ENCODE results near the gene SLC18A2.

The SLC18A2 gene

DNA sequence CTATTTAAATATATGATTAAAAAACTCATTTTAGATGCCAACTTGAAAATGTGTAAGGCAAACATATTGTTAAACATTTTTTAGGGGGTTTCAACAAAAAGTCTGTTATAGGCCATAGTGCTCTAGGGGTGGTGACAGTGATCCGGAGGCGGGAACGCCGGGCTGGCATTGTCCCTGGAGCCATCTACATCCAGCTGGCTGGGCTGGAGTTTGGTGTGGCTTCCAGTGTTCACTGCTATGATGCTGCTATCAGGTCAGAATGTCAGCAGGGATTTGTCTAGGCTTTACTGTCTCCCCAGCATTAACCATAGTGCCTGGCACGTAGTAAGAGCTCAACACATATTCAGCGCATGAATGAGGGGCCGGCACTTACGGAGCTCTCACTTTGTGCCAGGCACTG, 1.9 kb upstream of the SLC18A2 start:
- TF ChIP-seq, protein P1, sequence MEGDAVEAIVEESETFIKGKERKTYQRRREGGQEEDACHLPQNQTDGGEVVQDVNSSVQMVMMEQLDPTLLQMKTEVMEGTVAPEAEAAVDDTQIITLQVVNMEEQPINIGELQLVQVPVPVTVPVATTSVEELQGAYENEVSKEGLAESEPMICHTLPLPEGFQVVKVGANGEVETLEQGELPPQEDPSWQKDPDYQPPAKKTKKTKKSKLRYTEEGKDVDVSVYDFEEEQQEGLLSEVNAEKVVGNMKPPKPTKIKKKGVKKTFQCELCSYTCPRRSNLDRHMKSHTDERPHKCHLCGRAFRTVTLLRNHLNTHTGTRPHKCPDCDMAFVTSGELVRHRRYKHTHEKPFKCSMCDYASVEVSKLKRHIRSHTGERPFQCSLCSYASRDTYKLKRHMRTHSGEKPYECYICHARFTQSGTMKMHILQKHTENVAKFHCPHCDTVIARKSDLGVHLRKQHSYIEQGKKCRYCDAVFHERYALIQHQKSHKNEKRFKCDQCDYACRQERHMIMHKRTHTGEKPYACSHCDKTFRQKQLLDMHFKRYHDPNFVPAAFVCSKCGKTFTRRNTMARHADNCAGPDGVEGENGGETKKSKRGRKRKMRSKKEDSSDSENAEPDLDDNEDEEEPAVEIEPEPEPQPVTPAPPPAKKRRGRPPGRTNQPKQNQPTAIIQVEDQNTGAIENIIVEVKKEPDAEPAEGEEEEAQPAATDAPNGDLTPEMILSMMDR (IDR thresholded peaks at IDR 0.05) = no peak
- no peak overlapping the region for H3K27ac ChIP-seq
- H3K9me3 ChIP-seq = no peaks in the 10 kb centered on the region
- H3K36me3 ChIP-seq = no peaks in the 10 kb centered on the region
- peaks cover 0 to 58% of the 10 kb centered on the region in 2 donors for H3K27me3 ChIP-seq
- peaks cover 0 to 14% (median 12%) of the 10 kb centered on the region in 4 donors for H3K4me1 ChIP-seq
- no peak overlapping the region for H3K4me3 ChIP-seq
- intact Hi-C loops (cut with DNase I; ENCODE audit: low total_unique reads) = no loop called here
- DNase-seq = no peak

DNA sequence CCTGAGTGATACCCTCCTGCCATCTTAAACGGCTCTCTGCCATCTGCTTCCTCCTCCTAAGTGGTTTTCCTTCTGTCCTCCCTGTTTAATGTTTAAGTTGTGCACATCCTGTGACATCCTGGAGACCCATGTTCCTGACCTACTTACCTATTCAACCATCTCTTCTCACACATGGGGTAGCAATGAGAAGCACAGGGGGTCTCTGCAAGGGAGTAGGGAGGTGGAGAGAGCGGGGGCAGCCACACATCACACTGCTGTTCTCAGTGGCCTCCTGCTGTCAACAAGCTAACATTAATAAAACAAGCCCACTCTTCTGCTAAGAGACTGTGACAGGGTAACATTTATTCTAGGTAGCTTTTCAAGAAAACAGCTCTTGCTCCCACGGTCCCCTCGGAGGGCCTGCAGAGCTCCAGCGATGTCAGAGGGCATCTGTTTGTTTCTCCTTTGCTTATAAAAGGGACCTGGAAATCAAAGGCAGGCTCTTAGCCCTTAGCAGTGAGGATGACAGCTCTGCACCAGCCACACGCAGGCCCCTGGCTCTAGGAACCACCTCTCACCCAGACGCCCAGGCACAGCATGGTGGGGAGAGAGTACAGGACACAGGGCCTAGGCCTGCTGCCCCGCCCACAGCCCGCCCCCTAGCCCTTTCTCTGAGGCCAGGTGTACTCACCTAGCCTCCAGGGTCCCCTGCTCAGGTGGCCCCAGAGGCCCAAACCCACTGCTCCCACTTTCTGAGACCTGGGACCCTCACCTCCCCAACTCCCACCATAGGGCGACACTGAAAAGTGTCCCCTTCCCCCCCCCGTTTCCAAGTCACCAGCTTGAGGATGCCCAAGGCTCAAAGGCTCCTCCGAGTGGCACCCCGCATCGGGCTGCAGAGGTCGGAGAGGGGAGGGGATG, 943 bp upstream of the SLC18A2 start:
- no peaks in the 10 kb centered on the region for H3K36me3 ChIP-seq
- intact Hi-C loops (cut with DNase I; ENCODE audit: low total_unique reads) = no loop called here

DNA sequence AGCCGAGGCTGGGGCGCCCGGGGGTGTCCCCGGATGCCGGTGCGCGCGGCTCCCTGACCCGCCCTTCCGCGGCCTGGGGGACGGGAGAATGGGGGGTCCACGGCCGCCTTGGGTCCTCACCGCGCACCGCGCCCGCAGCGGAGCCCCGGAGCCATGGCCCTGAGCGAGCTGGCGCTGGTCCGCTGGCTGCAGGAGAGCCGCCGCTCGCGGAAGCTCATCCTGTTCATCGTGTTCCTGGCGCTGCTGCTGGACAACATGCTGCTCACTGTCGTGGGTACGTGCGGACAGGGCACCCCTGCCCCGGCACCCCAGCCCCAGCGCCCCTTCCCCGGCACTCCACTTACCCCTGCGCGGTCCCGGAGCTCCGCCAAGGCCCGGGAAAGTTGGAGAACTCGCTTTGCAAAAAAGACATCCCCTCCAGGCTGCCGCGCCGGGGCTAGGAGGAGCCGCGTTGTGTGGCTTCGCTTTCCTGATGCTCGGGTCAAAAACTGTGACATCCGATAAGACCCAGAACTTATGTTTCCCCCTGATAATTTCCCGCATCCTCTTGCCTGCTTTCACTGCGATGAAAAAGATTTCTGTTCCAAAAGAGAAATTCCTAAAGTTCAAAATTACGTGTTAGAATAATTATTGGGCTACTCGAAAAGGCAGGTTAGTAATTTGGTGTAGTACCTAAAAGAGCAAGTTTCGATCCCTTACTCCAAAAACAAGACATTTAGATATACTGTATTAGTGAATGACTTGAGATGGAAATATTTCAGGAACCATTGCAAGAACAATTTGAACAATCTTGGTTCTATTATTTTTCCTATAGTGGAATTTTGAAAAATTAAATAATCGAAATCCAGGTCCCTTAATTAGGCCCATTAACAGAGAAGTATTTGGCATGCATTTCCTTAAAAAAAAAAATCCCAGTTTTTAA, 888 bp downstream of the SLC18A2 start:
- Histone ChIP-seq H3K27ac (no peak overlapping the region), H3K4me3 (no peak overlapping the region), H3K9me3 (no peaks in the 10 kb centered on the region), H3K36me3 (no peaks in the 10 kb centered on the region), H3K4me1 (peaks cover 0 to 14% (median 12%) of the 10 kb centered on the region in 4 donors), H3K27me3 (peaks cover 0 to 69% of the 10 kb centered on the region in 2 donors)
- intact Hi-C loops (cut with DNase I; ENCODE audit: low total_unique reads) = no loop called here
- DNase-seq = peak in 1 of 2 donors; percentile 42
- TF ChIP-seq, protein P1 (IDR thresholded peaks at IDR 0.05) = no peak

More for the DNA sequence above, 943 bp upstream of the SLC18A2 start:
- Histone ChIP-seq H3K4me1 (peaks cover 0 to 14% (median 12%) of the 10 kb centered on the region in 4 donors), H3K27ac (no peak overlapping the region), H3K27me3 (peaks cover 0 to 68% of the 10 kb centered on the region in 2 donors), H3K9me3 (no peaks in the 10 kb centered on the region), H3K4me3 (no peak overlapping the region)
- no peak for DNase-seq
- TF ChIP-seq, protein P1 (IDR thresholded peaks at IDR 0.05) = no peak

DNA sequence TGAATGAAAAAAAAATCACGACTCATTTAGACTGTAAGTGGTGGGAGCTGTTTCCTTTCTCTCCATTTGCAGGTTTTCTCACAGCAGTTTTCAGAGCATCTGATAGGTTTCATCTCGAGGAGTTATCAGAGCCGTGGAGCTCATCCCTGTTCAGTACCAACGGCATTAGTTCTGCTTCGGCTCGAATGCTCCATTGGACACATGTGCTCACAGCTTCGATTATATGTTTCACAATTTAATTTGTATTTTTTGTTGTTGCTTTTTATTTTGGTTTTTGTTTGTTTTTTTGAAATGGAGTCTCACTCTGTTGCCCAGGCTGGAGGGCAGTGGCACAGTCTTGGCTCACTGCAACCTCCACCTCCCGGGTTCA, 1.5 kb downstream of the SLC18A2 start:
- peaks cover 0 to 71% of the 10 kb centered on the region in 2 donors for H3K27me3 ChIP-seq
- TF ChIP-seq, protein P1 (IDR thresholded peaks at IDR 0.05) = no peak
- no peaks in the 10 kb centered on the region for H3K36me3 ChIP-seq
- DNase-seq = peak in 1 of 2 donors; percentile 3
- intact Hi-C loops (cut with DNase I; ENCODE audit: low total_unique reads) = no loop called here
- H3K27ac ChIP-seq = no peak overlapping the region
- no peak overlapping the region for H3K4me3 ChIP-seq
- H3K9me3 ChIP-seq = no peaks in the 10 kb centered on the region
- peaks cover 0 to 14% (median 12%) of the 10 kb centered on the region in 4 donors for H3K4me1 ChIP-seq

DNA sequence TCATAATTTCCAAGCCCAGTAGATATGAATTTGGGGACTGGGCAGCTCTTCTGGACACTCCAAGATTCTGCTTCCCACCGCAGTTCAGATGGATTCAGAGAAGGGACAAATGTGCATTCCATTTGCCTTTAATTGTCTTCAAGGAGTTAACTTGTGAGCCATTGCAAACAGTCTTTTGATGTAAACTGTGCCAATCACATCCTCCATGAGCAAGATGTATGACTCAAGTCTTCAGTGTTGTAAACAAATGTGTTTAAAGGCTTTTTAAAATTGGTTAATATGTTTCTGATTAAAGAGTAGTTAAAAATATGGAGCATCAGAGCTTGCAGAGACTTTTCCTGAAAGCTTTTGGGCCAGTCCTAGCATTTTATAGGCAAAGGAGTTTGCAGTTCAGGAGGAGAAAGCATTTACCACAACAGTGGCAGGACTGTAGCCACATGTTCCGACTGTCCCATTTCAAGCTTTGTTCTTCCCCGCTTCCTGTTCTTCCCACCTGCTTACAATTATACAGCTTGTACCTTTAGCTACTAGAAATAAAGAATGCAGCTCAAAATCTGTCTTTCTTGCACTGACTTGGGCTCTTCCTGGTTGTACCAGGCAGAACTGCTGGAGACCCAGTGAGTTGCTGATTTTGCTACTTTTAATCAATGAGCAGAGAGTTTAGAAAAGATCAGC, 6.2 kb downstream of the SLC18A2 start:
- Histone ChIP-seq H3K4me1 (no peaks in the 10 kb centered on the region), H3K9me3 (no peaks in the 10 kb centered on the region), H3K36me3 (no peaks in the 10 kb centered on the region), H3K4me3 (no peak overlapping the region), H3K27me3 (peaks cover 0 to 43% of the 10 kb centered on the region in 2 donors), H3K27ac (no peak overlapping the region)
- TF ChIP-seq, protein P1 (IDR thresholded peaks at IDR 0.05) = no peak
- no peak for DNase-seq
- intact Hi-C loops (cut with DNase I; ENCODE audit: low total_unique reads) = no loop called here

Data from tibial artery (tissue), 4 donors.